Thymus (tissue), 14 donors: Measurements from ENCODE around the gene RPS6KA4. TPM values are rescaled to one million over a fixed set of nuclear protein-coding genes. Genes with fewer than 3 reads are reported as not detected.
"Not testable (repeated sequence)": the region's sequence is repeated elsewhere in the genome, so short reads cannot be mapped to it uniquely, and the experiment has no call there.

Source experiments
- DNase-seq, 9 donors: peaks; one replicate each; pipeline ENCODE4 v3.0.0-alpha.2; 2013; ENCODE audit warnings: low spot score in 9 of 9, low read depth in 6 of 9, missing footprints in 1 of 9
- H3K27ac ChIP-seq, 2 donors: one replicate each; pipeline ENCODE4 v1.5.1; 2013; ENCODE audit warnings: control low read depth in 1 of 2, low read depth in 1 of 2, low read length in 1 of 2, mild to moderate bottlenecking in 1 of 2, moderate library complexity in 1 of 2
- H3K27me3 ChIP-seq, 2 donors: one replicate each; pipeline ENCODE4 v1.5.1; 2013; ENCODE audit warnings: low read length in 1 of 2; ENCODE audit not compliant: control insufficient read depth in 2 of 2, insufficient read depth in 1 of 2
- H3K36me3 ChIP-seq, 2 donors: one replicate each; pipeline ENCODE4 v1.5.1; 2013; ENCODE audit warnings: low read length in 1 of 2, mild to moderate bottlenecking in 1 of 2, moderate library complexity in 1 of 2; ENCODE audit not compliant: control insufficient read depth in 2 of 2, insufficient read depth in 2 of 2
- H3K4me1 ChIP-seq, 2 donors: one replicate each; pipeline ENCODE4 v1.5.1; 2013; ENCODE audit warnings: low read length in 2 of 2; ENCODE audit not compliant: control insufficient read depth in 2 of 2, insufficient read depth in 2 of 2
- H3K4me3 ChIP-seq, 2 donors: one replicate each; pipeline ENCODE4 v1.5.1; 2013; ENCODE audit warnings: low read length in 2 of 2, control low read depth in 1 of 2, mild to moderate bottlenecking in 1 of 2
- H3K9me3 ChIP-seq, 2 donors: one replicate each; pipeline ENCODE4 v1.5.1; 2013; ENCODE audit warnings: low read length in 1 of 2, mild to moderate bottlenecking in 1 of 2; ENCODE audit not compliant: control insufficient read depth in 2 of 2, insufficient read depth in 1 of 2
- WGBS: extraction: QIAGEN DNeasy Blood & Tissue Kit; methylation state at CpG from one replicate; pipeline ENCODE4 v1.1.7; 2013; 5-methylcytosine and 5-hydroxymethylcytosine counted together
- long read RNA-seq, 10 donors: transcript quantifications; one replicate each; lab custom pipeline, GENCODE V29; 2026
- polyA plus RNA-seq: library from polyadenylated mRNA; stranded (reverse); fragments of 200-250 nt; gene quantifications from one replicate; pipeline ENCODE4 v1.2.3, GENCODE V29; 2013
- total RNA-seq: library from RNA; stranded (reverse); fragments of 120-200 nt; gene quantifications from one replicate; pipeline ENCODE4 v1.2.4, GENCODE V29; 2013
- donor health status: healthy.

Gene RPS6KA4
- total RNA-seq: 17.8 TPM
- polyA plus RNA-seq: 24.6 TPM
- long read RNA-seq, donor 1: 0 reads
- long read RNA-seq, donor 2: 0 reads
- long read RNA-seq, donor 3, transcript RPS6KA4-201 (17 exons, 3,119 nt): major isoform, 8 of 10 reads
- long read RNA-seq, donor 3, partial matches to known transcripts: 0 of 10 reads
- long read RNA-seq, donor 3, other reads (novel, unspliced or antisense): 0 of 10 reads
- long read RNA-seq, donor 4, partial matches to known transcripts: 0 of 2 reads
- long read RNA-seq, donor 4, other reads (novel, unspliced or antisense): 0 of 2 reads
- long read RNA-seq, donor 5, transcript RPS6KA4-201 (17 exons, 3,119 nt): major isoform, 7 of 9 reads
- long read RNA-seq, donor 5, partial matches to known transcripts: 0 of 9 reads
- long read RNA-seq, donor 5, other reads (novel, unspliced or antisense): 0 of 9 reads
- long read RNA-seq, donor 6, partial matches to known transcripts: 0 of 4 reads
- long read RNA-seq, donor 6, other reads (novel, unspliced or antisense): 0 of 4 reads
- long read RNA-seq, donor 7: 0 reads
- long read RNA-seq, donor 8, partial matches to known transcripts: 0 of 3 reads
- long read RNA-seq, donor 8, other reads (novel, unspliced or antisense): 0 of 3 reads
- long read RNA-seq, donor 9, partial matches to known transcripts: 0 of 1 reads
- long read RNA-seq, donor 9, other reads (novel, unspliced or antisense): 0 of 1 reads
- long read RNA-seq, donor 10, partial matches to known transcripts: 0 of 1 reads
- long read RNA-seq, donor 10, other reads (novel, unspliced or antisense): 0 of 1 reads

DNA sequence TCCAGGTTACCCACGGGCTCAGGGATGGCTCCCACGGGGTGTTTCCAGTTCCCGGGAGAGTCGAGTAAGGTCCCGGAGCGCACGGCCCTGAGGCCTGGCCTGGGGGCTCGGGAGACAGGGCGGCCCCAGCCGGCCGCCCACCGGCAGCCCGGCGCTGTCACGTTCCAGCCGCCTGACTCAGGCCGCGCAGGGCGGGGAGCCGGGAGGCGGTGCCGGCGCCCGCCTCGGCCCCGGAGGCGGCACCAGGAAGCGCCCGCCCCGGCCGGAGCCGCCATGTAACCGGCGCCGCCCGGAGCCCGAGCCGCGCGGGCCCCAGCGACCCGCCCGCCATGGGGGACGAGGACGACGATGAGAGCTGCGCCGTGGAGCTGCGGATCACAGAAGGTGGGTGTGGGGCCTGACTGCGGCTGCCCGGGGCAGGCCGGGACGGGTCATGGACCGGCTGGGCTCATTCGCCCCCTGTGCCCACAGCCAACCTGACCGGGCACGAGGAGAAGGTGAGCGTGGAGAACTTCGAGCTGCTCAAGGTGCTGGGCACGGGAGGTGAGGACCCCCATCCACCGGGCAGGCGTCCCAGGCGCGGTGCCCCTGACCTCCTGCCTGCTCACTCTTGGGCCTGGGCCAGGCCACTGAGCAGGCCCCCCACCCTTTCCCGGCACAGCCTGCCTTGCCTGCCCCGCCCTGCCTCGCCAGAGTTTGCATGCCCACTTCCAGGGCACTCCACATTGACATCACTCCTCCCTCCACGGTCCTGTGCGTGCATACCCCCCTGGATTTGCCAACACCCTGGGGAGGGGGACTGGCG lies at the start of gene RPS6KA4:
Gene RPS6KA4, plus strand, starts transcription at position 256 of the 805 bp plus-strand sequence. Its CDS starts 74 bp downstream, at position 330.
- H3K4me1 ChIP-seq: peaks cover 25 to 54% of the 10 kb centered on the region in 2 donors
- H3K27ac ChIP-seq: peak within 1 kb of the TSS; percentile 5 to 68
- H3K4me3 ChIP-seq: peak within 1 kb of the TSS; percentile 68 to 80
- peaks cover 0 to 4% of the 10 kb centered on the region in 2 donors for H3K27me3 ChIP-seq
- peaks cover 34% of the 10 kb centered on the region in 2 donors for H3K36me3 ChIP-seq
- peaks cover 0 to 3% of the 10 kb centered on the region in 2 donors for H3K9me3 ChIP-seq
- under 1% methylated on average over 70 of the region's 70 CpGs for WGBS
- DNase-seq: peak in 2 of 9 donors; percentile 34 to 56

DNA sequence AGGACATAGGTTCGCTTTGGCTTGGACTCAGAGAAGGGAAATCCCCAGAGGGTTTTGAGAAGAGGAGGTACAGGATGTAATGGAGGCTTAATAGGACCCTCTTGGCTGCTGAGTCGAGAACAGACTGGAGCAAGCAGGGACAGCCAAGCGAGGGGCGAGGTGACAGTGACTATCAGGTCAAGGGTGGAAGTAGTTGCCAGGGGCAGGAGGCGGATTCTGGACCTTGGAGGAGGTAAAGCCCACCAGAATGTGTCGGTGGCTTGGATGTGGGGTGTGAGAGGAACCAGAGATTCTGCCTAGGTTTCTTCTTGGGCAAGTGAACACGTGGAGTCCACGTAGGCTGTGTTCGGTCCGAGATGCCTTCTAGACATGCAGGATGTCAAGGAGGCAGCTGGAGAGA lies 46.0 kb upstream of the RPS6KA4 start:
- Histone ChIP-seq H3K36me3 (peaks cover 35 to 36% of the 10 kb centered on the region in 2 donors), H3K9me3 (peaks cover 0 to 1% of the 10 kb centered on the region in 2 donors), H3K27me3 (no peaks in the 10 kb centered on the region), H3K4me3 (no peak overlapping the region), H3K4me1 (peaks cover 4 to 19% of the 10 kb centered on the region in 2 donors), H3K27ac (no peak overlapping the region)
- DNase-seq: no peak
- 96% methylated on average over 10 of the region's 10 CpGs for WGBS

- 95% methylated on average over 18 of the region's 18 CpGs for WGBS
- H3K9me3 ChIP-seq: peaks cover 1 to 4% of the 10 kb centered on the region in 2 donors
- H3K36me3 ChIP-seq: peaks cover 35 to 36% of the 10 kb centered on the region in 2 donors
- H3K27ac ChIP-seq: no peak overlapping the region
- peaks cover 4 to 23% of the 10 kb centered on the region in 2 donors for H3K4me1 ChIP-seq
- H3K4me3 ChIP-seq: no peak overlapping the region
- no peak for DNase-seq
- no peaks in the 10 kb centered on the region for H3K27me3 ChIP-seq
Measured at GRCh38 chr11:64313491-64314145, 45.3 kb upstream of the RPS6KA4 start.

- no peak overlapping the region for H3K27ac ChIP-seq
Measured at GRCh38 chr11:64314146-64314804, 44.7 kb upstream of the RPS6KA4 start.

GRCh38 chr11:64314805-64315561 lies 44.0 kb upstream of the RPS6KA4 start:
- H3K27me3 ChIP-seq: no peaks in the 10 kb centered on the region
- no peak for DNase-seq
- no peak overlapping the region for H3K4me3 ChIP-seq
- peaks cover 29 to 36% of the 10 kb centered on the region in 2 donors for H3K36me3 ChIP-seq
- peaks cover 1 to 4% of the 10 kb centered on the region in 2 donors for H3K9me3 ChIP-seq
- 97% methylated on average over 24 of the region's 24 CpGs for WGBS
- peaks cover 11 to 33% of the 10 kb centered on the region in 2 donors for H3K4me1 ChIP-seq
- no peak overlapping the region for H3K27ac ChIP-seq

More at GRCh38 chr11:64314146-64314804, 44.7 kb upstream of the RPS6KA4 start:
- no peak for DNase-seq
- Histone ChIP-seq H3K9me3 (peaks cover 1 to 4% of the 10 kb centered on the region in 2 donors), H3K4me1 (peaks cover 9 to 29% of the 10 kb centered on the region in 2 donors), H3K4me3 (no peak overlapping the region), H3K36me3 (peaks cover 32 to 36% of the 10 kb centered on the region in 2 donors), H3K27me3 (no peaks in the 10 kb centered on the region)
- WGBS: 97% methylated on average over 19 of the region's 19 CpGs

- H3K4me1 ChIP-seq: peaks cover 11 to 33% of the 10 kb centered on the region in 2 donors
- not testable (repeated sequence) for DNase-seq, H3K4me3 ChIP-seq, H3K27me3 ChIP-seq, H3K9me3 ChIP-seq
- peak overlapping the region in 1 of 2 donors; percentile 11 for H3K27ac ChIP-seq
- peaks cover 37 to 39% of the 10 kb centered on the region in 2 donors for H3K36me3 ChIP-seq
- WGBS: 95% methylated on average over 25 of the region's 25 CpGs
Measured at GRCh38 chr11:64315667-64316526, 43.1 kb upstream of the RPS6KA4 start.

DNA sequence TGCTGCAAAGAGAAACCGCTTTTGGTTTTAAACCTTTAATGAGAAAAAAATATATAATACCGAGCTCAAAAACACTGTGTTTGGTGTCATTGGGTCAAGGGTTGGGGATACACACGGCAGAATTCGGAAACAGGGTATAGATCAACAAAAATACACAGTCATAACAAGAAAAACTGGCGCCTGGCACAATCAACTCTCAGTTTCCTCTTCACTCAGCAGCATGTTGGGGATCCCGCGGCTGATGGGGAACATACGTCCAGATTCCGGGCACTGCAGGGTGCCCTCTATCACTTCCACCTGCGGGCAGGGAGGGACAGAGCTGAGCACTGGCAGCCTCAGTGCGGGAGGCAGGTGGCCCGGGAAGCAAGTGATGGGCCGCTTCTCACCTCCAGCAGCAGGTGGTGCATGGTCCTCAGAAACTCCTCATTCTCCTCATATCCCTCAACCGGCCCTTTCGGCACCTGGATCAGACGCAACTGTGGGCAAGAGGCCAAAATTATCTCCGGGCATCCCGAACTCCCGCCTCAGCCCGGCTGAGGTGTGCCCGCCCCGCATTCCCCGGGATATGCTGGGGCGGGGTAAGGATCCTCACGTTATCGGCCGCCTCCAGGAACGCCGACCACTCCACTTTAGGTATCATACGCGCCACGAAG lies 42.2 kb upstream of the RPS6KA4 start:
- Histone ChIP-seq H3K4me1 (peaks cover 11 to 33% of the 10 kb centered on the region in 2 donors), H3K36me3 (peaks cover 44% of the 10 kb centered on the region in 2 donors), H3K9me3 (peaks cover 1 to 4% of the 10 kb centered on the region in 2 donors), H3K4me3 (peak overlapping the region; percentile 71 to 96), H3K27ac (peak overlapping the region; percentile 96 to 99), H3K27me3 (no peaks in the 10 kb centered on the region)
- peak in 1 of 9 donors; percentile 53 for DNase-seq
- 12% methylated on average over 32 of the region's 32 CpGs for WGBS
